HCT116 (cell line): ENCODE results near the gene SCFD2. TPM values are rescaled to one million over a fixed set of nuclear protein-coding genes. Genes with fewer than 3 reads are reported as not detected.

ENCODE experiments used
- ATAC-seq: fragments of 200-7000 bp; cut with Tn5 transposase; 2 replicates; pipeline ENCODE4 v1.9.1; 2020; ENCODE audit warnings: mild to moderate bottlenecking, moderate library complexity
- BruUV-seq: library from RNA; stranded (reverse); fragments of 400-500 nt; replicated peaks from 2 replicates; lab custom pipeline; 2021; lab: Mats Ljungman, UMichigan
- CTCF ChIA-PET: fragments of 300-600 bp; sonication (Branson Sonifier 250); formaldehyde crosslinking; loops from one replicate; lab custom pipeline; 2021; ENCODE audit warnings: antibody characterized with exemption; lab: Charles Lee
- POLR2A ChIA-PET: fragments of 300-600, 350-600 bp; sonication (Branson Sonifier 250); formaldehyde crosslinking; loops from one replicate; lab custom pipeline; 2021; ENCODE audit warnings: antibody characterized with exemption; lab: Charles Lee
- RAD21 ChIA-PET, 2 experiments: fragments of 300-600 bp; sonication (Branson Sonifier 250); formaldehyde crosslinking; loops; one replicate each; lab custom pipeline; 2023; ENCODE audit warnings: low total read pairs in 2 of 2; ENCODE audit not compliant: uncharacterized antibody in 2 of 2, unreplicated experiment in 2 of 2, low non-redundant PET in 1 of 2; lab: Charles Lee
- DNase-seq: peaks from one replicate; pipeline ENCODE4 v3.0.0-alpha.2; 2010; ENCODE audit warnings: low read depth, low spot score
- H2AFZ ChIP-seq: fragments of 200-600 bp; shearing (Covaris generic), sonication (generic); 2 replicates; pipeline ENCODE4 v1.6.1; 2017; ENCODE audit warnings: low read depth, mixed run types, mixed read lengths, antibody characterized with exemption, low read length; ENCODE audit not compliant: poor library complexity, severe bottlenecking
- H3K27ac ChIP-seq: 2 replicates; pipeline ENCODE4 v1.5.1; 2012; ENCODE audit warnings: low read depth, low read length
- H3K27me3 ChIP-seq: fragments of 200-600 bp; sonication (generic); 2 replicates; pipeline ENCODE4 v1.6.1; 2016; ENCODE audit warnings: mixed run types, low read length, mixed read lengths; ENCODE audit not compliant: insufficient read depth
- H3K36me3 ChIP-seq, 2 experiments: fragments of 200-500 bp in 1 of 2; fragments of 200-600 bp in 1 of 2; sonication (Bioruptor generic) in 1 of 2; sonication (generic) in 1 of 2; 2 replicates each; pipeline versions ENCODE4 v1.5.1 to v1.6.1; 2014 to 2016; ENCODE audit warnings: low read length in 2 of 2, inconsistent platforms in 1 of 2, mixed read lengths in 1 of 2, mixed run types in 1 of 2; ENCODE audit not compliant: insufficient read depth in 2 of 2, control insufficient read depth in 1 of 2
- H3K4me1 ChIP-seq, 2 experiments: fragments of 200-600 bp in 1 of 2; sonication (generic) in 1 of 2; 2 replicates each; pipeline versions ENCODE4 v1.5.1 to v1.6.1; 2012 to 2017; ENCODE audit warnings: low read length in 2 of 2, inconsistent platforms in 1 of 2, mild to moderate bottlenecking in 1 of 2, mixed read lengths in 1 of 2, mixed run types in 1 of 2, moderate library complexity in 1 of 2; ENCODE audit not compliant: insufficient read depth in 2 of 2, control insufficient read depth in 1 of 2
- H3K4me2 ChIP-seq: fragments of 200-600 bp; sonication (generic); 2 replicates; pipeline ENCODE4 v1.6.1; 2017; ENCODE audit warnings: mixed run types, low read length, mixed read lengths
- H3K4me3 ChIP-seq, 2 experiments: fragments of 200-600 bp in 1 of 2; sonication (generic) in 1 of 2; replicated peaks in 1 of 2; 2 replicates each; pipeline ENCODE4 v1.5.1; 2011 to 2016; ENCODE audit warnings: low read length in 2 of 2, control low read depth in 1 of 2, low read depth in 1 of 2, mild to moderate bottlenecking in 1 of 2, mixed read lengths in 1 of 2, mixed run types in 1 of 2
- H3K79me2 ChIP-seq: fragments of 200-600 bp; sonication (generic); 2 replicates; pipeline ENCODE4 v1.6.1; 2017; ENCODE audit warnings: mild to moderate bottlenecking, mixed run types, low read length, moderate library complexity, mixed read lengths; ENCODE audit not compliant: insufficient read depth
- H3K9ac ChIP-seq: fragments of 200-600 bp; sonication (generic); 2 replicates; pipeline ENCODE4 v1.6.1; 2016; ENCODE audit warnings: low read length, mixed read lengths
- H3K9me2 ChIP-seq: fragments of 200-600 bp; sonication (generic), shearing (Covaris generic); 2 replicates; pipeline ENCODE4 v1.6.1; 2017; ENCODE audit warnings: mixed run types, mild to moderate bottlenecking, moderate library complexity; ENCODE audit not compliant: insufficient read depth
- H3K9me3 ChIP-seq, 2 experiments: fragments of 200-500 bp in 1 of 2; fragments of 200-600 bp in 1 of 2; sonication (Bioruptor generic) in 1 of 2; sonication (generic) in 1 of 2; 2 replicates each; pipeline ENCODE4 v1.6.1; 2014 to 2017; ENCODE audit warnings: low read length in 2 of 2, mixed read lengths in 2 of 2, inconsistent platforms in 1 of 2, low read depth in 1 of 2, mild to moderate bottlenecking in 1 of 2, mixed run types in 1 of 2, moderate library complexity in 1 of 2; ENCODE audit not compliant: control insufficient read depth in 1 of 2, insufficient read depth in 1 of 2
- H4K20me1 ChIP-seq: fragments of 200-600 bp; sonication (generic), shearing (Covaris generic); 2 replicates; pipeline ENCODE4 v1.6.1; 2017; ENCODE audit warnings: mixed run types, mild to moderate bottlenecking, moderate library complexity; ENCODE audit not compliant: insufficient read depth
- CBX3 ChIP-seq: IDR thresholded peaks from 2 replicates; pipeline ENCODE4 v1.6.1; 2012; ENCODE audit warnings: low read depth
- CEBPB ChIP-seq: IDR thresholded peaks from 2 replicates; pipeline ENCODE4 v1.6.1; 2012; ENCODE audit warnings: low read depth
- EGR1 ChIP-seq: IDR thresholded peaks from 2 replicates; pipeline ENCODE4 v1.6.1; 2012; ENCODE audit warnings: low read depth
- EZH2phosphoT487 ChIP-seq: fragments of 200-600 bp; IDR thresholded peaks from 2 replicates; pipeline ENCODE4 v1.6.1; 2018; ENCODE audit warnings: antibody characterized with exemption, borderline replicate concordance
- JUND ChIP-seq: IDR thresholded peaks from 2 replicates; pipeline ENCODE4 v1.6.1; 2012
- POLR2A ChIP-seq: IDR thresholded peaks from 2 replicates; pipeline ENCODE4 v1.7.0; 2011; ENCODE audit warnings: borderline replicate concordance; ENCODE audit not compliant: insufficient read depth, insufficient read length; ENCODE audit errors: extremely low read depth
- POLR2AphosphoS5 ChIP-seq: IDR thresholded peaks from 2 replicates; pipeline ENCODE4 v1.6.1; 2011; ENCODE audit warnings: mild to moderate bottlenecking, low read depth, low read length, moderate library complexity
- RAD21 ChIP-seq: IDR thresholded peaks from 2 replicates; pipeline ENCODE4 v1.6.1; 2012; ENCODE audit warnings: low read depth, mild to moderate bottlenecking
- SIN3A ChIP-seq: IDR thresholded peaks from 2 replicates; pipeline ENCODE4 v1.6.1; 2012; ENCODE audit warnings: low read depth
- SP1 ChIP-seq: IDR thresholded peaks from 2 replicates; pipeline ENCODE4 v1.6.1; 2012; ENCODE audit warnings: low read depth
- SRF ChIP-seq: IDR thresholded peaks from 2 replicates; pipeline ENCODE4 v1.6.1; 2012; ENCODE audit warnings: low read depth
- TCF7L2 ChIP-seq: IDR thresholded peaks from 2 replicates; pipeline ENCODE4 v1.7.0; 2011; ENCODE audit warnings: borderline replicate concordance, inconsistent platforms; ENCODE audit not compliant: insufficient read depth, insufficient read length; ENCODE audit errors: extremely low read depth
- YY1 ChIP-seq: IDR thresholded peaks from 2 replicates; pipeline ENCODE4 v1.6.1; 2011; ENCODE audit warnings: low read length, low read depth, moderate library complexity, mild to moderate bottlenecking; ENCODE audit not compliant: insufficient replicate concordance; ENCODE audit errors: extremely low read depth
- ZFX ChIP-seq: fragments of 450-650 bp; IDR thresholded peaks from 2 replicates; pipeline ENCODE4 v1.6.1; 2017
- intact Hi-C: fragments of 100-400 bp; cut with micrococcal nuclease; formaldehyde crosslinking; loops from 2 replicates; pipeline ENCODE4 v1.10.0; 2022
- total RNA-seq: library from RNA; stranded (reverse); gene quantifications from one replicate; pipeline ENCODE4 v1.2.1, GENCODE V29; 2021; ENCODE audit not compliant: unreplicated experiment
- TF ChIP-seq, protein P1 (sequence below), 3 experiments: fragments of 200-600 bp in 1 of 3; sonication (generic) in 1 of 3; IDR thresholded peaks in 2 of 3; conservative IDR thresholded peaks in 1 of 3; 2 replicates each; pipeline ENCODE4 v1.5.1; 2012 to 2017; ENCODE audit warnings: low read depth in 2 of 3, low read length in 2 of 3, antibody characterized with exemption in 1 of 3, borderline replicate concordance in 1 of 3, control low read depth in 1 of 3, mild to moderate bottlenecking in 1 of 3, mixed read lengths in 1 of 3, mixed run types in 1 of 3, moderate library complexity in 1 of 3; ENCODE audit not compliant: insufficient read depth in 1 of 3
- TF ChIP-seq, protein P2 (sequence below): IDR thresholded peaks from 2 replicates; pipeline ENCODE4 v1.6.1; 2012; ENCODE audit warnings: low read depth
- TF ChIP-seq, protein P3 (sequence below): IDR thresholded peaks from 2 replicates; pipeline ENCODE4 v1.6.1; 2011; ENCODE audit warnings: mild to moderate bottlenecking, low read length, moderate library complexity; ENCODE audit not compliant: insufficient replicate concordance; ENCODE audit errors: extremely low read depth
- TF ChIP-seq, protein P4 (sequence below): IDR thresholded peaks from 2 replicates; pipeline ENCODE4 v1.6.1; 2012
- TF ChIP-seq, protein P5 (sequence below): IDR thresholded peaks from 2 replicates; pipeline ENCODE4 v1.6.1; 2012

SCFD2 gene
- total RNA-seq, 1 experiment from 2014 or later: 13.6 TPM

DNA sequence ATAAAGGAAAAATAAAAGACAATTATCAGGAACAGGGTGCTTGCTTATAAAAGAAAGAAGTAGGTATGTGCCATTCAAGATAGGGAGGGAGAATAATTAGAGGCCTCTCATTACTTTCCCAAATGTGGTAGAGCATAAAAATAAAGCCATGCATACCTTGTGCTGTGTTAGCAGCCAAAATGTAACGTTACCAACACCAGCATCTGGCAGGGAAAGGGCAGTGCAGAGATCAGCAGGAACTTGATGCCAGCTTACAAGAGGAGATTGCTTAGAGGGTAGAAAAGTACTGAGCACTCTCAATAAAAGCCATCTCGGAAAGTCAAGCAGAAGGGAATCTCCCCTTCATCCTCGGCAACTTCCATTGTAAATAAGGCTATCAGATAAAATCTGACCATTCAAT, 308.2 kb downstream of the SCFD2 start:
- no peaks in the 10 kb centered on the region for H3K27me3 ChIP-seq
- no peaks in the 10 kb centered on the region for H3K36me3 ChIP-seq
- no peak overlapping the region for H3K4me3 ChIP-seq
- no peak for TF ChIP-seq SRF
- no peak for TF ChIP-seq EGR1
- TF ChIP-seq RAD21: no peak
- TF ChIP-seq, protein P1, sequence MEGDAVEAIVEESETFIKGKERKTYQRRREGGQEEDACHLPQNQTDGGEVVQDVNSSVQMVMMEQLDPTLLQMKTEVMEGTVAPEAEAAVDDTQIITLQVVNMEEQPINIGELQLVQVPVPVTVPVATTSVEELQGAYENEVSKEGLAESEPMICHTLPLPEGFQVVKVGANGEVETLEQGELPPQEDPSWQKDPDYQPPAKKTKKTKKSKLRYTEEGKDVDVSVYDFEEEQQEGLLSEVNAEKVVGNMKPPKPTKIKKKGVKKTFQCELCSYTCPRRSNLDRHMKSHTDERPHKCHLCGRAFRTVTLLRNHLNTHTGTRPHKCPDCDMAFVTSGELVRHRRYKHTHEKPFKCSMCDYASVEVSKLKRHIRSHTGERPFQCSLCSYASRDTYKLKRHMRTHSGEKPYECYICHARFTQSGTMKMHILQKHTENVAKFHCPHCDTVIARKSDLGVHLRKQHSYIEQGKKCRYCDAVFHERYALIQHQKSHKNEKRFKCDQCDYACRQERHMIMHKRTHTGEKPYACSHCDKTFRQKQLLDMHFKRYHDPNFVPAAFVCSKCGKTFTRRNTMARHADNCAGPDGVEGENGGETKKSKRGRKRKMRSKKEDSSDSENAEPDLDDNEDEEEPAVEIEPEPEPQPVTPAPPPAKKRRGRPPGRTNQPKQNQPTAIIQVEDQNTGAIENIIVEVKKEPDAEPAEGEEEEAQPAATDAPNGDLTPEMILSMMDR (IDR thresholded peaks at IDR 0.05 in 2 of 3, conservative IDR thresholded peaks at IDR 0.05 in 1 of 3; ENCODE audit: borderline replicate concordance in 1 of 3, insufficient read depth in 1 of 3, low read depth in 2 of 3, low read length in 2 of 3): no peak
- no peak for TF ChIP-seq ZFX
- TF ChIP-seq, protein P2, sequence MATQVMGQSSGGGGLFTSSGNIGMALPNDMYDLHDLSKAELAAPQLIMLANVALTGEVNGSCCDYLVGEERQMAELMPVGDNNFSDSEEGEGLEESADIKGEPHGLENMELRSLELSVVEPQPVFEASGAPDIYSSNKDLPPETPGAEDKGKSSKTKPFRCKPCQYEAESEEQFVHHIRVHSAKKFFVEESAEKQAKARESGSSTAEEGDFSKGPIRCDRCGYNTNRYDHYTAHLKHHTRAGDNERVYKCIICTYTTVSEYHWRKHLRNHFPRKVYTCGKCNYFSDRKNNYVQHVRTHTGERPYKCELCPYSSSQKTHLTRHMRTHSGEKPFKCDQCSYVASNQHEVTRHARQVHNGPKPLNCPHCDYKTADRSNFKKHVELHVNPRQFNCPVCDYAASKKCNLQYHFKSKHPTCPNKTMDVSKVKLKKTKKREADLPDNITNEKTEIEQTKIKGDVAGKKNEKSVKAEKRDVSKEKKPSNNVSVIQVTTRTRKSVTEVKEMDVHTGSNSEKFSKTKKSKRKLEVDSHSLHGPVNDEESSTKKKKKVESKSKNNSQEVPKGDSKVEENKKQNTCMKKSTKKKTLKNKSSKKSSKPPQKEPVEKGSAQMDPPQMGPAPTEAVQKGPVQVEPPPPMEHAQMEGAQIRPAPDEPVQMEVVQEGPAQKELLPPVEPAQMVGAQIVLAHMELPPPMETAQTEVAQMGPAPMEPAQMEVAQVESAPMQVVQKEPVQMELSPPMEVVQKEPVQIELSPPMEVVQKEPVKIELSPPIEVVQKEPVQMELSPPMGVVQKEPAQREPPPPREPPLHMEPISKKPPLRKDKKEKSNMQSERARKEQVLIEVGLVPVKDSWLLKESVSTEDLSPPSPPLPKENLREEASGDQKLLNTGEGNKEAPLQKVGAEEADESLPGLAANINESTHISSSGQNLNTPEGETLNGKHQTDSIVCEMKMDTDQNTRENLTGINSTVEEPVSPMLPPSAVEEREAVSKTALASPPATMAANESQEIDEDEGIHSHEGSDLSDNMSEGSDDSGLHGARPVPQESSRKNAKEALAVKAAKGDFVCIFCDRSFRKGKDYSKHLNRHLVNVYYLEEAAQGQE: no peak
- no peak for TF ChIP-seq EZH2phosphoT487
- TF ChIP-seq CBX3: no peak
- TF ChIP-seq JUND: no peak
- TF ChIP-seq, protein P3, sequence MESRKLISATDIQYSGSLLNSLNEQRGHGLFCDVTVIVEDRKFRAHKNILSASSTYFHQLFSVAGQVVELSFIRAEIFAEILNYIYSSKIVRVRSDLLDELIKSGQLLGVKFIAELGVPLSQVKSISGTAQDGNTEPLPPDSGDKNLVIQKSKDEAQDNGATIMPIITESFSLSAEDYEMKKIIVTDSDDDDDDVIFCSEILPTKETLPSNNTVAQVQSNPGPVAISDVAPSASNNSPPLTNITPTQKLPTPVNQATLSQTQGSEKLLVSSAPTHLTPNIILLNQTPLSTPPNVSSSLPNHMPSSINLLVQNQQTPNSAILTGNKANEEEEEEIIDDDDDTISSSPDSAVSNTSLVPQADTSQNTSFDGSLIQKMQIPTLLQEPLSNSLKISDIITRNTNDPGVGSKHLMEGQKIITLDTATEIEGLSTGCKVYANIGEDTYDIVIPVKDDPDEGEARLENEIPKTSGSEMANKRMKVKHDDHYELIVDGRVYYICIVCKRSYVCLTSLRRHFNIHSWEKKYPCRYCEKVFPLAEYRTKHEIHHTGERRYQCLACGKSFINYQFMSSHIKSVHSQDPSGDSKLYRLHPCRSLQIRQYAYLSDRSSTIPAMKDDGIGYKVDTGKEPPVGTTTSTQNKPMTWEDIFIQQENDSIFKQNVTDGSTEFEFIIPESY: no peak
- TF ChIP-seq, protein P4, sequence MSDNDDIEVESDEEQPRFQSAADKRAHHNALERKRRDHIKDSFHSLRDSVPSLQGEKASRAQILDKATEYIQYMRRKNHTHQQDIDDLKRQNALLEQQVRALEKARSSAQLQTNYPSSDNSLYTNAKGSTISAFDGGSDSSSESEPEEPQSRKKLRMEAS: no peak
- no peak for TF ChIP-seq TCF7L2
- no peak for TF ChIP-seq CEBPB
- no peak for TF ChIP-seq SP1
- TF ChIP-seq, protein P5, sequence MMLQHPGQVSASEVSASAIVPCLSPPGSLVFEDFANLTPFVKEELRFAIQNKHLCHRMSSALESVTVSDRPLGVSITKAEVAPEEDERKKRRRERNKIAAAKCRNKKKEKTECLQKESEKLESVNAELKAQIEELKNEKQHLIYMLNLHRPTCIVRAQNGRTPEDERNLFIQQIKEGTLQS: no peak
- TF ChIP-seq SIN3A: no peak
- no peak for TF ChIP-seq YY1
- no peak for TF ChIP-seq POLR2AphosphoS5
- no peak for TF ChIP-seq POLR2A
- ChIA-PET RAD21 (no interaction called here), CTCF (no interaction called here), POLR2A (no interaction called here)
- H3K4me1 ChIP-seq: no peaks in the 10 kb centered on the region
- H3K9ac ChIP-seq: no peak overlapping the region
- no peak overlapping the region for H3K4me2 ChIP-seq
- no peaks in the 10 kb centered on the region for H3K9me2 ChIP-seq
- intact Hi-C loops: no loop called here
- no TSS peak for BruUV-seq
- ATAC-seq: no peak
- no peak for DNase-seq
- H3K9me3 ChIP-seq: no peaks in the 10 kb centered on the region
- no peaks in the 10 kb centered on the region for H3K79me2 ChIP-seq
- no peak overlapping the region for H2AFZ ChIP-seq
- no peaks in the 10 kb centered on the region for H4K20me1 ChIP-seq
- no peak overlapping the region for H3K27ac ChIP-seq
